Measurements from ENCODE around the gene RFX1. TPM values are rescaled to one million over a fixed set of nuclear protein-coding genes. Genes with fewer than 3 reads are reported as not detected.
A peak's percentile ranks its signal among the peaks of the same experiment; 100 is the strongest.

RFX1 gene
- total RNA-seq, 2 donors from 2014 or later: 9.2 to 12.7 TPM

GRCh38 chr19:13920940-13921747, 85.0 kb downstream of the RFX1 start:
- Histone ChIP-seq H3K4me1 (replicated peaks) (no peaks in the 10 kb centered on the region), H3K36me3 (peaks cover 3 to 14% of the 10 kb centered on the region in 2 donors), H3K4me3 (no peak overlapping the region), H3K9me3 (no peaks in the 10 kb centered on the region), H3K27me3 (replicated peaks; ENCODE audit: insufficient read depth) (no peaks in the 10 kb centered on the region), H3K27ac (no peak overlapping the region)
- TF ChIP-seq POLR2AphosphoS5 (IDR thresholded peaks at IDR 0.05) (no peak), POLR2A (IDR thresholded peaks at IDR 0.05) (no peak), CTCF (IDR thresholded peaks at IDR 0.05) (no peak)
- WGBS: 97% methylated on average over 2 of the region's 2 CpGs
- no peak for DNase-seq (ENCODE audit: low spot score)
- intact Hi-C loops (cut with DNase I): no loop called here

- TF ChIP-seq POLR2A (IDR thresholded peaks at IDR 0.05): no peak
- no peak for TF ChIP-seq POLR2AphosphoS5 (IDR thresholded peaks at IDR 0.05)
- no peak for TF ChIP-seq CTCF (IDR thresholded peaks at IDR 0.05)
- 97% methylated on average over 11 of the region's 11 CpGs for WGBS
- no peaks in the 10 kb centered on the region for H3K4me1 ChIP-seq (replicated peaks)
- no peaks in the 10 kb centered on the region for H3K27me3 ChIP-seq (replicated peaks; ENCODE audit: insufficient read depth)
- H3K27ac ChIP-seq: no peak overlapping the region
- peaks cover 3 to 14% of the 10 kb centered on the region in 2 donors for H3K36me3 ChIP-seq
- intact Hi-C loops (cut with DNase I): no loop called here
- no peaks in the 10 kb centered on the region for H3K9me3 ChIP-seq
- DNase-seq (ENCODE audit: low spot score): no peak
- no peak overlapping the region for H3K4me3 ChIP-seq
Measured at GRCh38 chr19:13920524-13920923, 85.6 kb downstream of the RFX1 start.

- no peaks in the 10 kb centered on the region for H3K27me3 ChIP-seq (replicated peaks; ENCODE audit: insufficient read depth)
- TF ChIP-seq CTCF (IDR thresholded peaks at IDR 0.05): no peak
- TF ChIP-seq POLR2AphosphoS5 (IDR thresholded peaks at IDR 0.05): peak; percentile 53
- TF ChIP-seq POLR2A (IDR thresholded peaks at IDR 0.05): no peak
- H3K4me3 ChIP-seq: no peak overlapping the region
Measured at GRCh38 chr19:13918726-13919411, 87.3 kb downstream of the RFX1 start.

GRCh38 chr19:13917888-13918406, 88.2 kb downstream of the RFX1 start:
- Histone ChIP-seq H3K9me3 (no peaks in the 10 kb centered on the region), H3K4me3 (no peak overlapping the region), H3K4me1 (replicated peaks) (no peaks in the 10 kb centered on the region), H3K27me3 (replicated peaks; ENCODE audit: insufficient read depth) (no peaks in the 10 kb centered on the region), H3K36me3 (peaks cover 3 to 10% of the 10 kb centered on the region in 2 donors), H3K27ac (peak overlapping the region in 1 of 2 donors; percentile 38)
- WGBS: 69% methylated on average over 14 of the region's 14 CpGs
- intact Hi-C loops (cut with DNase I): no loop called here
- peak; percentile 40 for DNase-seq (ENCODE audit: low spot score)
- TF ChIP-seq POLR2AphosphoS5 (IDR thresholded peaks at IDR 0.05): peak; percentile 28
- TF ChIP-seq POLR2A (IDR thresholded peaks at IDR 0.05): no peak

More at GRCh38 chr19:13918726-13919411, 87.3 kb downstream of the RFX1 start:
- no peak for DNase-seq (ENCODE audit: low spot score)
- no peaks in the 10 kb centered on the region for H3K4me1 ChIP-seq (replicated peaks)
- no peaks in the 10 kb centered on the region for H3K9me3 ChIP-seq
- H3K27ac ChIP-seq: peak overlapping the region in 1 of 2 donors; percentile 38
- peaks cover 3 to 14% of the 10 kb centered on the region in 2 donors for H3K36me3 ChIP-seq
- intact Hi-C loops (cut with DNase I): no loop called here
- 83% methylated on average over 34 of the region's 34 CpGs for whole genome bisulfite sequencing

- Histone ChIP-seq H3K27ac (no peak overlapping the region), H3K4me1 (replicated peaks) (no peaks in the 10 kb centered on the region), H3K27me3 (replicated peaks; ENCODE audit: insufficient read depth) (no peaks in the 10 kb centered on the region), H3K9me3 (no peaks in the 10 kb centered on the region), H3K4me3 (no peak overlapping the region), H3K36me3 (peaks cover 2 to 5% of the 10 kb centered on the region in 2 donors)
- intact Hi-C loops (cut with DNase I): no loop called here
- DNase-seq (ENCODE audit: low spot score): no peak
- WGBS: 47% methylated on average over 3 of the region's 3 CpGs
- TF ChIP-seq POLR2A (IDR thresholded peaks at IDR 0.05) (no peak), CTCF (IDR thresholded peaks at IDR 0.05) (no peak), POLR2AphosphoS5 (IDR thresholded peaks at IDR 0.05) (no peak)
Measured at GRCh38 chr19:13914777-13915176, 91.3 kb downstream of the RFX1 start.
